Fibroblast of lung (primary cell): ENCODE data around the gene GYPE. TPM values are rescaled to one million over a fixed set of nuclear protein-coding genes. Genes with fewer than 3 reads are reported as not detected.
"Not testable (repeated sequence)": the region's sequence is repeated elsewhere in the genome, so short reads cannot be mapped to it uniquely, and the experiment has no call there.

Experiments
- DNase-seq, 2 donors: peaks; one replicate each; pipeline versions ENCODE4 v3.0.0 to v3.0.0-alpha.2; 2010; ENCODE audit warnings: low read depth in 2 of 2
- H2AFZ ChIP-seq: 2 replicates; pipeline ENCODE4 v1.5.1; 2012; ENCODE audit warnings: low read length, control low read depth, inconsistent platforms
- H3K27ac ChIP-seq: 2 replicates; pipeline ENCODE4 v1.5.1; 2011; ENCODE audit warnings: low read length, control low read depth; ENCODE audit not compliant: insufficient read depth
- H3K27me3 ChIP-seq: 2 replicates; pipeline ENCODE4 v1.5.1; 2011; ENCODE audit warnings: mild to moderate bottlenecking, low read length; ENCODE audit not compliant: control insufficient read depth, insufficient read depth
- H3K36me3 ChIP-seq: 2 replicates; pipeline ENCODE4 v1.5.1; 2011; ENCODE audit warnings: low read length; ENCODE audit not compliant: control insufficient read depth, insufficient read depth
- H3K4me1 ChIP-seq: 2 replicates; pipeline ENCODE4 v1.5.1; 2011; ENCODE audit warnings: low read length; ENCODE audit not compliant: control insufficient read depth, insufficient read depth; ENCODE audit errors: extremely low read depth
- H3K4me2 ChIP-seq: 2 replicates; pipeline ENCODE4 v1.5.1; 2011; ENCODE audit warnings: low read length, control low read depth; ENCODE audit not compliant: insufficient read depth; ENCODE audit errors: extremely low read depth
- H3K4me3 ChIP-seq, 4 experiments: fragments of 200-600 bp in 1 of 4; sonication (generic) in 1 of 4; replicated peaks in 1 of 4; 2 replicates each; pipeline ENCODE4 v1.5.1; 2011 to 2016; ENCODE audit warnings: low read length in 4 of 4, low read depth in 3 of 4, mild to moderate bottlenecking in 3 of 4, control low read depth in 2 of 4, inconsistent platforms in 1 of 4, mixed read lengths in 1 of 4; ENCODE audit not compliant: insufficient read depth in 1 of 4; ENCODE audit errors: control extremely low read depth in 1 of 4
- H3K79me2 ChIP-seq: 2 replicates; pipeline ENCODE4 v1.5.1; 2012; ENCODE audit warnings: mild to moderate bottlenecking, low read length, inconsistent platforms; ENCODE audit not compliant: control insufficient read depth, insufficient read depth
- H3K9ac ChIP-seq: 2 replicates; pipeline ENCODE4 v1.5.1; 2011; ENCODE audit warnings: mild to moderate bottlenecking, low read length, control low read depth; ENCODE audit not compliant: insufficient read depth
- H3K9me3 ChIP-seq: 2 replicates; pipeline ENCODE4 v1.5.1; 2012; ENCODE audit warnings: low read depth, low read length; ENCODE audit not compliant: control insufficient read depth, insufficient read depth
- H4K20me1 ChIP-seq: 2 replicates; pipeline ENCODE4 v1.5.1; 2011; ENCODE audit warnings: low read length; ENCODE audit not compliant: control insufficient read depth, insufficient read depth; ENCODE audit errors: extremely low read depth
- polyA plus RNA-seq, 2 donors: library from polyadenylated mRNA; depleted of rRNA in 1 of 2; stranded (reverse) in 1 of 2; unstranded in 1 of 2; fragments of >200 nt; gene quantifications; 2 replicates each; pipeline ENCODE4 v1.2.1, GENCODE V29; 2011 to 2012; ENCODE audit warnings: missing spikeins in 1 of 2
- total RNA-seq: library from RNA; depleted of rRNA; stranded (reverse); fragments of >200 nt; gene quantifications from 2 replicates; pipeline ENCODE4 v1.2.1, GENCODE V29; 2014

GYPE gene
- total and polyA plus RNA-seq, 2 donors (not counting 1 experiment from before 2014, with no cell fraction given) = 1.2 to 1.3 TPM

GRCh38 chr4:143856017-143856557 is 49.3 kb downstream of the GYPE start:
- H3K9ac ChIP-seq, H3K27ac ChIP-seq, H3K4me2 ChIP-seq, H3K79me2 ChIP-seq, H3K27me3 ChIP-seq, H4K20me1 ChIP-seq, H2AFZ ChIP-seq, H3K9me3 ChIP-seq, H3K4me1 ChIP-seq, H3K4me3 ChIP-seq, DNase-seq, H3K36me3 ChIP-seq: not testable (repeated sequence)

- H3K27ac ChIP-seq, H3K79me2 ChIP-seq, H3K27me3 ChIP-seq, DNase-seq, H3K4me2 ChIP-seq, H3K4me1 ChIP-seq, H3K9me3 ChIP-seq, H3K4me3 ChIP-seq, H4K20me1 ChIP-seq, H3K36me3 ChIP-seq, H2AFZ ChIP-seq, H3K9ac ChIP-seq: not testable (repeated sequence)
Observed at GRCh38 chr4:143854645-143855044, 50.7 kb downstream of the GYPE start.

- H3K4me3 ChIP-seq, H3K36me3 ChIP-seq: not testable (repeated sequence)
Observed at GRCh38 chr4:143849296-143849695, 56.1 kb downstream of the GYPE start.

GRCh38 chr4:143843506-143843832 is 61.9 kb downstream of the GYPE start:
- H3K9me3 ChIP-seq, DNase-seq, H3K9ac ChIP-seq, H4K20me1 ChIP-seq, H3K27ac ChIP-seq, H3K4me3 ChIP-seq, H3K79me2 ChIP-seq, H3K4me1 ChIP-seq, H3K36me3 ChIP-seq, H2AFZ ChIP-seq, H3K4me2 ChIP-seq, H3K27me3 ChIP-seq: not testable (repeated sequence)

More at GRCh38 chr4:143849296-143849695, 56.1 kb downstream of the GYPE start:
- not testable (repeated sequence) for H3K79me2 ChIP-seq, H3K4me2 ChIP-seq, H3K4me1 ChIP-seq, H3K27me3 ChIP-seq, H2AFZ ChIP-seq, H3K9me3 ChIP-seq, DNase-seq, H4K20me1 ChIP-seq, H3K27ac ChIP-seq, H3K9ac ChIP-seq

- H3K4me3 ChIP-seq, H3K79me2 ChIP-seq, H3K36me3 ChIP-seq, H3K27ac ChIP-seq, H3K9me3 ChIP-seq, H2AFZ ChIP-seq, H3K4me1 ChIP-seq, H3K27me3 ChIP-seq, H4K20me1 ChIP-seq, H3K4me2 ChIP-seq, H3K9ac ChIP-seq: not testable (repeated sequence)
- peak in 1 of 2 donors; percentile 63 for DNase-seq
Observed at GRCh38 chr4:143842624-143843505, 62.5 kb downstream of the GYPE start.

GRCh38 chr4:143839413-143839812 is 65.9 kb downstream of the GYPE start:
- H3K36me3 ChIP-seq, H3K27me3 ChIP-seq, H3K9ac ChIP-seq, H3K4me3 ChIP-seq, H3K79me2 ChIP-seq, DNase-seq, H3K27ac ChIP-seq, H4K20me1 ChIP-seq, H3K4me2 ChIP-seq, H3K4me1 ChIP-seq, H3K9me3 ChIP-seq, H2AFZ ChIP-seq: not testable (repeated sequence)

- H3K9ac ChIP-seq, H2AFZ ChIP-seq, H3K4me2 ChIP-seq, H3K27ac ChIP-seq, H4K20me1 ChIP-seq, H3K79me2 ChIP-seq, H3K27me3 ChIP-seq, DNase-seq, H3K9me3 ChIP-seq, H3K4me3 ChIP-seq, H3K4me1 ChIP-seq, H3K36me3 ChIP-seq: not testable (repeated sequence)
Observed at GRCh38 chr4:143834196-143834595, 71.2 kb downstream of the GYPE start.
